Hippocampal formation (tissue), 2 donors: Measurements from ENCODE around the gene HOXA3.

Source experiments
- DNase-seq, 2 donors: peaks; one replicate each; lab custom pipeline; 2025; lab: John Stamatoyannopoulos, UW

HOXA3 gene

GRCh38 chr7:27156508-27156898 lies 4.1 kb upstream of the HOXA3 start, which contains the start of gene HOXA7:
Gene HOXA7, minus strand, starts transcription at chr7:27156675. Its CDS starts 130 bp downstream, at chr7:27156545.
- DNase-seq, result no peak

GRCh38 chr7:27155816-27156507 lies 3.6 kb upstream of the HOXA3 start:
- DNase-seq, result no peak

GRCh38 chr7:27154901-27155815 lies 2.8 kb upstream of the HOXA3 start:
- DNase-seq, result no peak

GRCh38 chr7:27154369-27154768 lies 2.0 kb upstream of the HOXA3 start:
- no peak for DNase-seq

DNA sequence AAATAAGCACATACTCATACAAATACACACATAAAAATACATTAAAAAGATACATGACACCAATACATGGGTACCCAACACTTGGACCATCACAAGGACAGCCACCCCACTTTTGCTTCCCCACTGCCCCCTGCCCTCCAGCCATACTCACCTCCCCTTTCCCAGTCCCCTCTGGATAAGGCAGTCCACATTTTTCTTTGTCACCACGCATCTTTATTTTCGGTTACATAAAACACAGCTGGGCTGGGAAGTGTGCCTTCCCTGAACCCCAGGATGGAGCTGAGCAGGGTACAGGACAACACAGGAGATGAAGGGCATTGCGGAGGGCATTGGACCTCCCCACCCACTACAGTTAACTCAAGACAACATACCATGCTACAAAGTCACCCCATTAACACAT lies 1.1 kb upstream of the HOXA3 start:
- DNase-seq, result no peak

- no peak for DNase-seq
Measured at GRCh38 chr7:27152816-27153442, 546 bp upstream of the HOXA3 start.

GRCh38 chr7:27151341-27151930 lies 947 bp downstream of the HOXA3 start:
- no peak for DNase-seq

- DNase-seq, result peak in 1 of 2 donors; percentile 3
Measured at GRCh38 chr7:27150568-27151340, 1.6 kb downstream of the HOXA3 start.

GRCh38 chr7:27149842-27150567 lies 2.4 kb downstream of the HOXA3 start:
- no peak for DNase-seq

- no peak for DNase-seq
Measured at GRCh38 chr7:27148756-27149641, 3.4 kb downstream of the HOXA3 start.

DNA sequence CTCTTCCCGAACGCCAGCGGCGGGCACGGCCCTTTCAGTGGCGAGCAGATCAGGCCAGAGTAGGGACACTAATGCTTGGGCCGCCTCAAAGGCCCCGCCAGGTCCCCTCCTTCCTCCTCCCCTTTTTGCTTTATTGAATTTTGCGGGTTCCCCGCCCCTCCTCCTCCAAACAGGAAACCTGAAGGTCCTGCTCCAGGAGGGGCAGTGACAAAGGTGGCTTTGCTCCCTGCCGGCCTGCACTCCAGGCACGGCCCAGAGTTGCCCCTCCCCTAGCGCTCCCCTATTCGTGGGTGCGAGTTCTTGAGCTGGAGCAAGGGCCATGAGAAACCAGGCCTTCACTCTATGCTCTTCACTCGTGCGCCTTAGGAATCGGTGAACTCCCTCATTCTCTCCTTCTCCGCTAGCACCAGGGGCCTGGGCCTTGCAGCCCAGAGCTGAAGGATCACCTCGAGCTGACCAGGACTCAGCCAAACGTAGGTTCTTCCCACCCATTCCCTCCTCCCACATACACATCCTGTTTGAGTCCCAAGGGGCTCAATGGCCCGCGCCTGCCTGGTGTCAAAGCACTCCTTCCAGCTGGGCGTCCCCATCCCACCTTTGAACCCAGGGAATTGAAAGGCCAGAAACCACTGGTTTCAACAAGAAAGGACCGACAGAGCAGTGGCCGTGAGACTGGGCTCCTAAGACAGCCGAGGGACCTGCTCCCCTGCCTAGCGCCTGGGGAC lies 4.2 kb downstream of the HOXA3 start:
- DNase-seq, result no peak

- no peak for DNase-seq
Measured at GRCh38 chr7:27147199-27148030, 5.0 kb downstream of the HOXA3 start, which contains the start of gene HOXA6. Gene HOXA6, minus strand, starts transcription at chr7:27147774. Its CDS starts 25 bp downstream, at chr7:27147749.

DNA sequence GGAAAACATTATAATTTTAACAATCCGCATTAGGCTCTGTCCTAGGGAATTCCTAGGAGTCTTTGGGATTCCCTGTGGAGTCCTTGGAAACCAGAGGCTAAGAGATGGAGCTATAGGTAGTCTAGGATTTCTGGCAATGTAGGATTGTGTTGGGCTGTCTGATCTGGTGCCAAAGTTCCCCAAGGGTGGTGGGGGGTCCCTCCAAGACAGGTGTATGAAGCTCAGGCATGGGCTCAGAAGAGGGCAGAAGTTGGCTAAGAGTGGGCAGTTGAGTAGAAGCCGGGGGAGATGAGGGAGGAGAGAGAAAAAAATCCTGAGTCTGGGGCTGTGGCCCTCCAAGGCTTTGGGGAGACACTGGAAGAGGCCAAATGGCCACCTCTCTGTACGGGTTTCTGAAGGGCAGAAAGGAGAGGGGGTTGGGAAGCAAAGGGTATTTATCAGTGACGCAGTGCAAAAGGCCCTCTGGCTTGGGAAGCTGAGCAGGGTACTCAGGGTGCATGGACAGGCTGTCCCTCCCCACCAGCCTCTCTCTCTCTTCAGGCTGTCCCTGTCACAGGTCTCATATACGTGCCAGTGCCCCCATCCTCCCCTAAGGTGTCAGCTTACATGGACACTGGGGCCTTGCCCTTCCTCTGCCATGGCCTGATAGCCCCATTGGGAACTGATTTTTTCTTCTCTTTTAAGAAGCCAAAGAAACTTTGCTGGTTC lies 5.7 kb downstream of the HOXA3 start:
- DNase-seq, result no peak

- DNase-seq, result no peak
Measured at GRCh38 chr7:27145914-27146412, 6.4 kb downstream of the HOXA3 start.

DNA sequence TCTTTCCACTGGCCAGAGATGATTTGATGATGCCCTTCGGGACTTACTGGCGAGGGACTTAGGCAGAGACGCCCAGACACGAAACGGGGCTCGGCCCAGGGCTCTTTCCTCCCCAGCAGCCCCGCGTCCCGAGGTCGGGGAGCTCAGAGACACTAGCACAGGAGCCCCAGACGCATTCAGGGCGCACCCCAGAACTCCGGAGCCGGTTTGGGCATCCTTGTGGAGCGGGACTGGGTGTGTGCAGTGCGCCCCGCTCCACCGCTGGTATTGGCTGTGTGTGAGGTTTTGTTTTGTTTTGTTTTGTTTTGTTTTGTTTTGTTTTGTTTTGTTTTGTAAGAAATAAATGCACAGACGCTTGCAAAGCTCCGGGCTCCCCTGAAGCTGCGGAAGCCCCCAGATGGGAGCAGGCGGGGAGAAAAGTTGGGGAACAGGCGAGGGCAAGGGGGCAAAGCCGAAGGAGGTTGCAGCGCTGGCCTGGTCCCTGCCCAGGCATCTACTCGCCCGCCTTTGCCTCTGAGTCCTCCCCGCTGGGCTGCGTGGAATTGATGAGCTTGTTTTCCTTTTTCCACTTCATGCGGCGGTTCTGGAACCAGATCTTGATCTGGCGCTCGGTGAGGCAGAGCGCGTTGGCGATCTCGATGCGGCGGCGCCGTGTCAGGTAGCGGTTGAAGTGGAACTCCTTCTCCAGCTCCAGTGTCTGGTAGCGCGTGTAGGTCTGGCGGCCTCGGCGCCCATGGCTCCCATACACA lies 7.0 kb downstream of the HOXA3 start:
- DNase-seq, result no peak

GRCh38 chr7:27144781-27145164 lies 7.6 kb downstream of the HOXA3 start:
- DNase-seq, result no peak
